Left renal cortex interstitium (tissue), 4 donors: ENCODE results near the gene DOCK1. TPM values are rescaled to one million over a fixed set of nuclear protein-coding genes. Genes with fewer than 3 reads are reported as not detected.

ENCODE experiments used
- DNase-seq, 4 donors: peaks; one replicate each; pipeline ENCODE4 v3.0.0-alpha.2; 2013; ENCODE audit warnings: low read depth in 4 of 4, low spot score in 2 of 4, missing footprints in 1 of 4
- polyA plus RNA-seq, 4 donors: library from polyadenylated mRNA; unstranded; fragments of 120-200 nt; gene quantifications; one replicate each; pipeline ENCODE4 v1.2.1, GENCODE V29; 2013; ENCODE audit not compliant: insufficient read length in 4 of 4

DOCK1 gene
- polyA plus RNA-seq, 4 donors, result 57.9 to 68.2 (median 64.3) TPM

GRCh38 chr10:127195571-127196281, 290.5 kb downstream of the DOCK1 start:
- DNase-seq, result no peak

- DNase-seq, result no peak
Measured at GRCh38 chr10:127196282-127197153, 291.3 kb downstream of the DOCK1 start, which contains the start of gene INSYN2A. Gene INSYN2A, minus strand, starts transcription at chr10:127196591. Its CDS starts 20,196 bp downstream, at chr10:127176395.

- no peak for DNase-seq
Measured at GRCh38 chr10:127197154-127197432, 291.9 kb downstream of the DOCK1 start.

GRCh38 chr10:127198307-127198706, 293.1 kb downstream of the DOCK1 start:
- DNase-seq, result no peak

GRCh38 chr10:127198721-127199120, 293.5 kb downstream of the DOCK1 start:
- no peak for DNase-seq

- DNase-seq, result no peak
Measured at GRCh38 chr10:127200646-127201045, 295.4 kb downstream of the DOCK1 start.

- no peak for DNase-seq
Measured at GRCh38 chr10:127203067-127203466, 297.8 kb downstream of the DOCK1 start.

- no peak for DNase-seq
Measured at GRCh38 chr10:127207081-127207480, 301.9 kb downstream of the DOCK1 start.

- no peak for DNase-seq
Measured at GRCh38 chr10:127210936-127211466, 305.8 kb downstream of the DOCK1 start.

GRCh38 chr10:127215866-127216265, 310.6 kb downstream of the DOCK1 start:
- no peak for DNase-seq

GRCh38 chr10:127216274-127216673, 311.0 kb downstream of the DOCK1 start:
- no peak for DNase-seq

GRCh38 chr10:127216786-127217185, 311.6 kb downstream of the DOCK1 start:
- DNase-seq, result no peak

- no peak for DNase-seq
Measured at GRCh38 chr10:127218658-127219057, 313.4 kb downstream of the DOCK1 start.

GRCh38 chr10:127221281-127221680, 316.1 kb downstream of the DOCK1 start:
- DNase-seq, result no peak

GRCh38 chr10:127227027-127227426, 321.8 kb downstream of the DOCK1 start:
- DNase-seq, result no peak

GRCh38 chr10:127227663-127228062, 322.4 kb downstream of the DOCK1 start:
- no peak for DNase-seq

- DNase-seq, result no peak
Measured at GRCh38 chr10:127228195-127228787, 323.1 kb downstream of the DOCK1 start.

GRCh38 chr10:127234306-127234800, 329.1 kb downstream of the DOCK1 start:
- no peak for DNase-seq

- DNase-seq, result no peak
Measured at GRCh38 chr10:127236266-127236665, 331.0 kb downstream of the DOCK1 start.

- no peak for DNase-seq
Measured at GRCh38 chr10:127242914-127243313, 337.7 kb downstream of the DOCK1 start.
